HTR-8/SVneo (cell line): ENCODE measurements around the gene ELN.

Experiments used
- DNase-seq: peaks from one replicate; pipeline ENCODE4 v3.0.0; 2011; ENCODE audit warnings: low spot score, mixed read lengths; ENCODE audit not compliant: insufficient read length
- FAIRE-seq: peaks from 2 replicates; lab custom pipeline; 2011; peaks lifted over from hg19 to GRCh38; lab: Jason Lieb, UNC

Gene ELN

DNA sequence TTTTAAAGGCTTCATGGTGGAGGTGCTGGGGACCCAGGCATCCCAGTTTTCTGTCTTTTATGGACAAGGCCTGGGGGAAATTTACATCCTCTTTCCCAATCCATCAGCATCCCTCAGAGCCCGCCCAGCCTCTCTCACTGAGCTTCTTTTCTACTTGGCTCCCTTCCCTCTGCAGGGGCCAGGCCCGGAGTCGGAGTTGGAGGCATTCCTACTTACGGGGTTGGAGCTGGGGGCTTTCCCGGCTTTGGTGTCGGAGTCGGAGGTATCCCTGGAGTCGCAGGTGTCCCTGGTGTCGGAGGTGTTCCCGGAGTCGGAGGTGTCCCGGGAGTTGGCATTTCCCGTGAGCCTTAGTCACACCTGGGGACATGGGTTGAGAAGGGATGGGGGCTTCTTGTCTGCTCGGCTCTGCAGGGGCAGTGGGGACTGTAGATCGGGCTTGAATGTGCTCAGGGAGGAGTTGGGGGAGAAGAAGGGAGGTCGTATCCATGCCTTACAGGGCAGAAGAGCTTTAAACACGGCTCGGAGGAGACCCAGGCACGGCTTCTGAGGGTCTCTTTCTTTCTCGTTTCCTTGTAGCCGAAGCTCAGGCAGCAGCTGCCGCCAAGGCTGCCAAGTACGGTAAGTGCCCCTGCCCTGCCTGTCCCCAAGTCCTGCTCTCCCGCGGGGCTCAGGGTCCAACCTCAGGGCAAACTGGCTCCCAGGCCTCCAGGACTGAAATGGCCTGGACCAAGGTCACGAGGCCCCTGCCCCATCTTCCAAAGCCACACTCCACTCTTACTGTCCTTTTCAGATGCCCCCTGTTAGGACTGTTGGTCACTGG is 28.3 kb downstream of the ELN start:
- no peak for DNase-seq
- no peak for FAIRE-seq

- DNase-seq (no peak), FAIRE-seq (no peak)
Measured at GRCh38 chr7:74057216-74057925, 29.4 kb downstream of the ELN start.

DNA sequence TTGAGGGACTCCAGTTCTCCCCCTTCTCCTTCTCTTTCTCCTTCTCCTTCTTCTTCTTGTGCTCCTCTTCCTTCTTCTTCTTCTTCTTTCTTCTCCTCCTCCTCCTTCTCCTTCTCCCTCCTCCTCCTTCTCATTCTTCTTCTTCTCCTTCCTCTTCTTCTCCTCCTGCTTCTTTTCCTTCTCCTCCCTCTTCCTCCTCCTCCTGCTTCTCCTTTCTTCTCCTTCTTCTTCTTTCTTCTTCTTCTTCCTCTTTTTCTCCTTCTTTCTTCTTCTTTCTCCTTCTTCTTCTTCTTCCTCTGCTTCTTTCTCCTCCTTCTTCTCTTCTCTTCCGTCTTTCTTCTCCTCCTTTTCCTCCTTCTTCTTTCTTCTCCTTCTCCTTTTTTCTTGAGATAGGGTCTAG is 30.0 kb downstream of the ELN start:
- no peak for FAIRE-seq
- DNase-seq = no peak

- FAIRE-seq = no peak
- no peak for DNase-seq
Measured at GRCh38 chr7:74058486-74058885, 30.5 kb downstream of the ELN start.

- no peak for FAIRE-seq
Measured at GRCh38 chr7:74059037-74059436, 31.1 kb downstream of the ELN start.

GRCh38 chr7:74059681-74060588 is 32.0 kb downstream of the ELN start:
- no peak for DNase-seq
- no peak for FAIRE-seq

More at GRCh38 chr7:74059037-74059436, 31.1 kb downstream of the ELN start:
- DNase-seq = no peak

DNA sequence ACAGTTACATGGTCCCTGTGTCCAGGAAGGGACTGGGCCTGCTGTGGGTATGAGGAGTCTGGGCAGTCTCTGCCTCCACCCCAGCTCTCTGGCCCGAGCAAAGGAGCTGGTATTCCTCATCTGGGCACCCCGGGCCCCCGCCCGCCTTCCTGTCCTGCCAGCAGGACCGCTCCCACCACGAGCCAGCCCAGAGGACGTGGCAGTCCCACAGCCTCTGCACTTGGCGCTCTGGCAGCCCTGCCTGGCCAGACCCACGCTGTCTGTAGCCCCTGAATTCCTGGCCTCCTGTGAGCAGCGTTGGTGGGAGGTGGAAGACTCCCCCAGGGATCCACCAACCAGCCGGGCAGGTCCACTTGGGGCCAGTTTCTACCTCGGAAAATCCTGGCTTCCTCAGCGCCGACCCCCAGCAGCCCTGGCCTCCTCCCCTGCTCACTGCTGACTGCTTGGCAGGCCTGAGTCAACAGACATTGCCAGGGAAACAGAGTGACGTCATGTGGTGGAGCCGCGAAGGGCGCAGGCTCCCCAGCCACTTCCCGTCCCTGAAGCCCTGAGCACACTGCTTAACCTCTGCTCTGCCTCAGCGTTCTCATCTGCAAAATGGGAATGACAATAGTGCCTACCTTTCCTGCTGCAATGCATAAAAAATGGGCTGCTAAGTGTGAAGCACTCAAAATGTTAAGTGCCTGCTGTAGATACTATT is 34.0 kb downstream of the ELN start:
- DNase-seq = peak; percentile 67
- FAIRE-seq = no peak

GRCh38 chr7:74063223-74063641 is 35.3 kb downstream of the ELN start:
- FAIRE-seq = no peak
- no peak for DNase-seq

- no peak for DNase-seq
- no peak for FAIRE-seq
Measured at GRCh38 chr7:74063646-74064045, 35.7 kb downstream of the ELN start.

DNA sequence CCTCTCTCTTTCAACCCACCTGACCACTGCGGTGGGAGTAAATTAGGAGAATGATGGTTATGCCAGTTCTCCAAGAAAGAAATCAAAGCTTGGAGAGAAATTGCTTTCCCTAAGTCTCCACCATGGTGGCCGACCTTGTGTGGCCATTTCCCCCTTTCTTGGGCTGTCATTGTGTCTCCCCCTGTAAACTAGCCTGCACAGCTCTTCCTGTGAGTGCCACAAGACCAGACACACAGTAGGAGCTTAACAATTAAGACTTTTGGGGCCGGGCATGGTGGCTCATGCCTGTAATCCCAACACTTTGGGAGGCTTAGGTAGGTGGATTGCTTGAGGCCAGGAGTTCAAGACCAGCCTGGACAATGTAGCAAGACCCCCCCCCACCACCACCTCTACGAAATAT is 36.7 kb downstream of the ELN start:
- DNase-seq (no peak), FAIRE-seq (no peak)

- no peak for FAIRE-seq
- DNase-seq = no peak
Measured at GRCh38 chr7:74066626-74067025, 38.7 kb downstream of the ELN start.

GRCh38 chr7:74068378-74069085 is 40.6 kb downstream of the ELN start:
- FAIRE-seq = no peak
- DNase-seq = no peak

- no peak for FAIRE-seq
- no peak for DNase-seq
Measured at GRCh38 chr7:74069086-74069541, 41.1 kb downstream of the ELN start.

DNA sequence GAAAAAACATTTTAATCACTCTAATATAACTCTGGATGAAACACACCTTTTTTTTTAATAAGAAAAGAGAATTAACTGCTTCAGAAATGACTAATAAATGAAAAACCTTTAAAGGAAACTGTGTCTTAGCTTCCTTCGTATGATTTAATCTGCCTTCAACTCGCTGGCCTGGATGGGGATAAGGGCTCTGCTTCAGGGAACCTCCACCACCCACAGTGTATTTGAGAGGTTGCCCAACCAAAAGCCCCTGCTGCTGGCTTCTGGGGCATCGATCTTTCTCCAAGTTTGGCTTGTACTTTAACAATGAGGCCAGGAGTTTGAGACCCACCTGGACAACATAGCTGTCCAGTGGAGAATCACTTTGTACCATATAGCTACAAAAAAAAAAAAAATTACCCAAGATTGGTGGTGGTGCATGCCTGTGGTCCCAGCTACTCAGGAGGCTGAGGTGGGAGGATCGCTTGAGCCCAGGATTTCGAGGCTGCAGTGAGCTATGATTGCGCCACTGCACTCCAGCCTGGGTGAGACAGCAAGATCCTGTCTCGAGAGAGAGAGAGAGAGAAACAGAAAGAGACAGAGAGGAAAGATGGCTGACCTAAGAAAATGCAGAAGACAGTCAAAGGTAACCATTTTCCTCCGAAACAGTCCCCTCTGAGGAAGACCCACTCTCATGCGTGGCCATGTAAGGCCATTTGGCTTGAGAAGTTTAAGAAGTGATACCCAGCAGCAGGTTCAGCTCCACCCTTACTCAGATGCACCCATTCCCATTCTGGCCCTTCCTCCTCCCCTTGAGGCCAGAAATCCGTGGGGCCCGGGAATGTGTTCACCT is 42.0 kb downstream of the ELN start:
- FAIRE-seq = no peak
- no peak for DNase-seq

DNA sequence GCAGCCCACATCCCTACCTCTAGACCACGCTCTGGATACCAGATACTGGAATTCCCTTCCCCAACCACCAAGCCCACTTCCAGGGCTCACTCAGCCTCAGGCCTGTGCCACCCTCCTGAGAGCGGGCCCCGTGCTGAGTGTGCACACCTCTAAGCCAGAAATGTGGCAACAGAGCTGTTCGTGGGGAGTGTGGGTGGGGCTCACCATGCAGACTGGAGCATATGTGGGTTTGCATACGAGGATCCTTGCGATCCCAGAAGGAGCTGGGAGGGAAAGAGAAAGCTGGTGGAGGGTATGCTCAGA is 42.6 kb downstream of the ELN start:
- no peak for FAIRE-seq
- no peak for DNase-seq

DNA sequence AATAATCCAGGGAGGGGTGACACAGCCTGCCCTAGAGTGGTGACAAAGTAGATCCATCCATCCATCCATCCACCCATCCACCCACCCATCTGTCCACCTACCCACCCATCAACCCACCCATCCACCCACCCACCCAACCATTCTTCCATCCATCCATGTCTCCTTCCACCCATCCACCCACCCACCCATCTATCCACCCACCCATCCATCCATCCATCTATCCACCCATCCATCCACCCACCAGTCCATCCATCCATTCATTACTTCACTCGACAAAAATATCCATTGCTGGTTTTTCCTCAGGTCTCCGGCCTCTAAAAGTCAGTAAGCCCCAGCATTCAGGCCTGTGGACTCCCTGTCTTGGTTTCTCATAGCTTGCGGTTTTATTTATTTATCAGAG is 43.1 kb downstream of the ELN start:
- no peak for DNase-seq
- no peak for FAIRE-seq

DNA sequence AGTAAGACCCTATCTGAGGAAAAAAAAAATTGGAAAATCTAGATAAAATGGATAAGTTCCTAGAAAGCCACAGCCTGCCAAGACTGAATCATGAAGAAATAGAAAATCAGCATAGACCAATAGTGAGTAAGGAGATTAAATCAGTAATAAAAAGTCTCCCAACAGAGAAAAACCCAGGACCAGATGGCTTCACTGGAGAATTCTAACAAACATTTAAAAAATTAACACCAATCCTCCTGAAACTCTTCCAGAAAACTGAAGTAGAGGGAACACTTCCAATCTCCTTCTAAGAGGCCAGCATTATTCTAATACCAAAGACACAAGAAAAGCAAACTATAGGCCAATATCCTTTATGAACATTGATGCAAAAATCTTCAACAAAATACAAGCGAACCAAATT is 46.8 kb downstream of the ELN start:
- FAIRE-seq (no peak), DNase-seq (no peak)

DNA sequence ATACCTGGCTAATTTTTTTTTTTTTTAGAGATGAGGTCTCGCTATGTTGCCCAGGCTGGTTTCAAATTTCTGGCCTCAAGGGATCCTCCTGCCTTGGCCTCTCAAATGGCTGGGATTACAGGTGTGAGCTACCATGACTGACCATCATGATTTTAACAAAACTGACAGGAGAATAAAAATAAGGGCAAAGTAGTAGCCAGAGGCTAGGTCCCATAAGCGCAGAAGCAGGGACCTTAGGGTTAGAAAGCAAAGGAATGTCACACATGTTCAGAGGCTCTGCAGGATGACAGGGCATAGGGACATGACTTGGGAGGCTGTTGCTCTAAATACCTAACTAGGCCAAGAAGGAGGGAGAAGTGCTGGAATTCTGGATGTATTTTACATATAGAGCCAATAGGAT is 50.5 kb downstream of the ELN start:
- FAIRE-seq (no peak), DNase-seq (no peak)

DNA sequence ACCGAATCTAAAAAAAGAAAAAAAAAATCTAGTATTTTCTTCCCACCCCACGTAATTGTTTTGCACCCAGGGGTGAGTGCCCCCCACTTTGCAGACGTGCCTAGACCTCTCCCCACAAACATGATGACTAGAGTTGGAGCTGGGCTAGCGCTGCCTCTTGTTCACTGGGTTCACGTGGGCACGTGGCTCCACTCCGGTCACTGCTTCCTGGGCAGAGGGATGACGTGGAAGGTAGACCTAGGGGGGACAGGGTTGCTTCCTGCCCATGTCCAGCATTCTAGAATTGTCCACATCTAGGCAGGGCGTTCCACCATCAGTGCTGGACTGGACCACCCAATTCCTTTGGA is 54.8 kb downstream of the ELN start:
- FAIRE-seq (no peak), DNase-seq (no peak)
